Liver (tissue), 3 donors: ENCODE results near the gene OVCH1.

Experiments
- CTCF ChIP-seq: fragments of 150-350 bp; IDR thresholded peaks from 2 replicates; pipeline ENCODE4 v1.5.1; 2017; ENCODE audit warnings: improper control_type of control experiment, low read depth, low read length; ENCODE audit not compliant: missing input control
- JUND ChIP-seq, 2 donors: IDR thresholded peaks; 2 replicates each; pipeline ENCODE4 v1.6.1; 2016; ENCODE audit warnings: antibody characterized with exemption in 2 of 2
- YY1 ChIP-seq: IDR thresholded peaks from 2 replicates; pipeline ENCODE4 v1.6.1; 2016; ENCODE audit warnings: antibody characterized with exemption, mild to moderate bottlenecking
- donor health status: healthy.
- donor health status: healthy.

GRCh38 chr12:29416748-29417147 lies 80.7 kb downstream of the OVCH1 start:
- TF ChIP-seq CTCF: no peak
- no peak for TF ChIP-seq JUND (IDR thresholded peaks at IDR 0.05)
- no peak for TF ChIP-seq YY1
